ENCODE measurements around the gene WDR4.
"Not testable (repeated sequence)": the region's sequence is repeated elsewhere in the genome, so short reads cannot be mapped to it uniquely, and the experiment has no call there.

DNA sequence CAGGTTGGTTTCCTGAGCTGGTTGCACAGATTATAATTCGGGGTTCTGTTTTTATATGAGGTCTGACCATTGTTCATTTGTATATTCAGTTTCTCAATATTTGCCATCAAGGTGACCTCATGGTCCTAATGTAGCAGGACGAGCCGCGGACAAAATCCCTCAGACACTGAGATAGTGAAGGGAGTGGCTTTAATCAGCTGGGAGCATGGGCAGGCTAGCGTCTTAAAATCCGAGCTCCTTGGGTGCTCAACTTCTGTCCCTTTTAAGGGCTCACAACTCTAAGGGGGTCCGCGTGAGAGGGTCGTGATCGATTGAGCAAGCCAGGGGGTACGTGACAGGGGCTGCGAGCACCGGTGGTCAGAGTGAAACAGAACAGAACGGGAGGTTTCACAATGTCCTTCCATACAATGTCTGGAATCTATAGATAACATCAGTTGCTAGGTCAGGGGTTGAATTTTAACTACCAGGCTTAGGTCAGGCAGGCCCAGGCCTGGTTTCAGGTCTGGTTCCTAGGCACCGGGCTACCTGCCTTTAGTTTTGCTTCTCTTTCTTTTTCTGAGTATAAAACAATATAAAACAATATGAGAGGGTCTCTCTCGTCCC is 71.9 kb downstream of the WDR4 start:
- not testable (repeated sequence) for TF ChIP-seq POLR2A, POLR2AphosphoS5, EP300 (IDR thresholded peaks at IDR 0.05)
- TF ChIP-seq, protein P1, sequence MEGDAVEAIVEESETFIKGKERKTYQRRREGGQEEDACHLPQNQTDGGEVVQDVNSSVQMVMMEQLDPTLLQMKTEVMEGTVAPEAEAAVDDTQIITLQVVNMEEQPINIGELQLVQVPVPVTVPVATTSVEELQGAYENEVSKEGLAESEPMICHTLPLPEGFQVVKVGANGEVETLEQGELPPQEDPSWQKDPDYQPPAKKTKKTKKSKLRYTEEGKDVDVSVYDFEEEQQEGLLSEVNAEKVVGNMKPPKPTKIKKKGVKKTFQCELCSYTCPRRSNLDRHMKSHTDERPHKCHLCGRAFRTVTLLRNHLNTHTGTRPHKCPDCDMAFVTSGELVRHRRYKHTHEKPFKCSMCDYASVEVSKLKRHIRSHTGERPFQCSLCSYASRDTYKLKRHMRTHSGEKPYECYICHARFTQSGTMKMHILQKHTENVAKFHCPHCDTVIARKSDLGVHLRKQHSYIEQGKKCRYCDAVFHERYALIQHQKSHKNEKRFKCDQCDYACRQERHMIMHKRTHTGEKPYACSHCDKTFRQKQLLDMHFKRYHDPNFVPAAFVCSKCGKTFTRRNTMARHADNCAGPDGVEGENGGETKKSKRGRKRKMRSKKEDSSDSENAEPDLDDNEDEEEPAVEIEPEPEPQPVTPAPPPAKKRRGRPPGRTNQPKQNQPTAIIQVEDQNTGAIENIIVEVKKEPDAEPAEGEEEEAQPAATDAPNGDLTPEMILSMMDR (IDR thresholded peaks at IDR 0.05) = not testable (repeated sequence)
